Measurements from ENCODE around the gene CPSF4L. TPM values are rescaled to one million over a fixed set of nuclear protein-coding genes. Genes with fewer than 3 reads are reported as not detected.

The CPSF4L gene
- total RNA-seq, 1 experiment from 2014 or later = not detected

DNA sequence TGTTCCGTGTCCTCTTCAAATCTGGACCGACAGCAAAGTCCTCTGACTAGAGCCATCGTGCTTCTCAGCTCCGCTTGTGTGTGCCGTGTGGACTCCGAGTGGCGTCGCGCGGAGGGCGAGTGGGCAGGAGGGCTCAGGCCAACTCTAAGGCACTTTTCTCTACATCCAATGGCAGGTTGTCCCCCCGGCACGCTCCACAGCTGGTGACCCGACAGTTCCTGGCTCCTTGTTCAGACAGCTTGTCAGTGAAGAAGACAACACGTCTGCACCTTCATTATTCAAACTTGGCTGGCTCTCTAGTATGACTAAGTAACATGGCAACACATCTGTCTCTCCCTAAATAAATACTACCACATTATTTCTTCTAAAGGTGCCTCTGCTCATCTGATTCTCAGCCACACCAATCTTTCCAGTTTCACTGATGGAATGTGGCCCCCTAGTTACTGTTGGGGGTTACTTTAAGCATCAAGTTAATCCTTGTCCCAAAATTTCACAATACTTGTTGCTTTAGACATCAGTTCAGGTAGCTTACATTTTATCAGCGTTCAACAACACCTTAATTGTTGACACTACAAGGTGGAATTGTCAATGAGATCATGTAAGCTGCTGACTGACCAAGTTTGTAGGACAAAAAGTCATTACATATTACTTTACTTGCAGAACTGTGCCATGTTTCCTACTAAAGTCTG lies 53.4 kb downstream of the CPSF4L start:
- no peak for DNase-seq (ENCODE audit: extremely low read depth, low read depth)

DNA sequence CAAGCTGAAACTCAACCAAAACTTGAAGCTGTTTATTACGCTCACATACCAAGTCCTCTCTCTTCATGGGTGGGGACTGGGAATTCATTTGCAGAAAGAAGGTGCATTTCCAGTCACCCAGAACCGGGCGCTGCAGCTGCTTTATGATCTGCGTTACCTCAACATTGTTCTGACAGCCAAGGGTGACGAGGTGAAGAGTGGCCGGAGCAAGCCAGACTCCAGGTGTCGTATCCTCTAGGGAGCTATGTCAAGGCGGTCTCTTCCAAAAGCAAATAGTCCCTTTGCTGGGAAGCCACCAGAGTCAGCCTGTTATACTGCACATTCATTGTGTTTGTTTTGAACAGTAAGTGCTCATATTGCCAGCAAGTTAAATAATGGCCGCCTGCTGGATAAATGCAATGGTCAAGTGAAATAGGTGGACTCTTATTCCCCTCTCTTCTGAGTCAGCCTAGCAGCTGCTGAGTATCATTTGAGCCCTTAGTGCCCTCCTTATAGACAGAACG lies 56.2 kb downstream of the CPSF4L start:
- DNase-seq (ENCODE audit: extremely low read depth, low read depth) = no peak

- no peak for DNase-seq (ENCODE audit: extremely low read depth, low read depth)
Measured at GRCh38 chr17:73203788-73204479, 57.7 kb downstream of the CPSF4L start.

- no peak for DNase-seq (ENCODE audit: extremely low read depth, low read depth)
Measured at GRCh38 chr17:73203135-73203787, 58.4 kb downstream of the CPSF4L start.

DNA sequence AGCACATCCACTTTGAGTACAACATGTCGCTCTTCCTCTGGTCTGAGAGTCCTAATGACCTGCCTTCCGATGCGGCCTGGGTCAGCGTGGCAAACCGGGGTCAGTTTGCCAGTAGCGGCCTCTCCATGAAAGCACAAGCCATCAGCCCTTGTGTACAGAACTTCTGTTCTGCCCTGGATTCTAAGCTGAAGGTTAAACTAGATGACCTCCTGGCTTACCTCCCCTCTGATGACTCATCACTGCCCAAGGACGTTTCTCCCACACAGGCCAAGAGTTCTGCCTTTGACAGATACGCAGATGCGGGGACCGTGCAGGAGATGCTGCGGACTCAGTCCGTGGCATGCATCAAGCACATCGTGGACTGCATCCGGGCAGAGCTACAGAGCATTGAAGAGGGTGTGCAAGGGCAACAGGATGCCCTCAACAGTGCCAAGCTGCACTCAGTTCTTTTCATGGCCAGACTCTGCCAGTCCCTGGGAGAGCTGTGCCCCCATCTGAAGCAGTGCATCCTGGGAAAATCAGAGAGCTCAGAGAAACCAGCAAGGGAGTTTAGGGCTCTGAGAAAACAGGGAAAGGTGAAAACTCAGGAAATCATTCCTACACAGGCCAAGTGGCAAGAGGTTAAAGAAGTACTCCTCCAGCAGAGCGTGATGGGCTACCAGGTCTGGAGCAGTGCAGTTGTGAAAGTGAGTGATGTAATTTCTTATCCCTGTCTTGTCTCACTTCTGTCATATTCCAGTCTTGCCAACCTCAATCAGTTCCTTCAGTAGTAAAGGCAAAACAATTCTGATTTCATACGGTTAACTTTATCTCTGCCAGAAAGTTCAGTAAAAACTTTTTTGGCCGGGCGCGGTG lies 60.2 kb downstream of the CPSF4L start:
- DNase-seq (ENCODE audit: extremely low read depth, low read depth) = no peak

DNA sequence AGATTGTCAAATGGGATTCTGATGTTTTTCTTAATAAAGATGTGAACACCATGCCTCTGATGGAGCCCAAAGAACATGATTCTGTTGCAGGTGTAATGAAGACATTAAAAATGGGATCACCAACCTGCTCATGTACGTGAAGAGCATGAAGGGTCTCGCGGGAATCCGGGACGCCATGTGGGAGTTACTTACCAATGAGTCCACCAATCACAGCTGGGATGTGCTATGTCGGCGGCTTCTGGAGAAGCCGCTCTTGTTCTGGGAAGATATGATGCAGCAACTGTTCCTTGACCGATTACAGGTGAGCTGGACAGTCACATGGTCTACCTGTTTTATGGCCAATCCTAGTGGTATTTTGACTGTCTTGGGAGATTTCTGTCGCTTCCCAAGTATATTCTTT lies 61.2 kb downstream of the CPSF4L start:
- no peak for DNase-seq (ENCODE audit: extremely low read depth, low read depth)

GRCh38 chr17:73199751-73200317 lies 61.8 kb downstream of the CPSF4L start:
- DNase-seq (ENCODE audit: extremely low read depth, low read depth) = no peak

DNA sequence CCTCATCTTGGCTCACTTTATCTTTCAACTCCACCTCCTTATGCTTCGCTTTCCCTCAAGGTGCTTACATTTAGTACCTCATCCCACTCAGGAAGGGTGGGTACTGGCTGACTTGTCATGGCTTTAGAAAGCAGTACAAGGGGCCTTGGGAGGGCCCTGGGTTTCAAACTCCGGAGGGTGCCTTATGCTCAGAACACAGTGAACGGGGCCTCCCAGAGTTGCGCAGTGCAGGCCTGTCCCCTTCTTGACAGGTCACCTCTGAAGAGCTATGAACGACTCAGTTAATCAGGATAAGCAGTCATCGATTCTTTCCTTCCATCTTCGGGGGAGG lies 62.8 kb downstream of the CPSF4L start:
- no peak for DNase-seq (ENCODE audit: extremely low read depth, low read depth)

Other genes starting within 250 kb of the CPSF4L start
- gene SLC39A11, start 169.2 kb downstream of the CPSF4L start, total RNA-seq (2014; rRNA removed; shearing (Covaris generic)) = 11.5 and 14.5 TPM in 2 replicates
- 0.02 TPM in 1 of 2 replicates, not detected in the other for gene SSTR2, start 96.9 kb downstream of the CPSF4L start, total RNA-seq (2014; rRNA removed; shearing (Covaris generic))
- gene COG1, start 68.8 kb downstream of the CPSF4L start, total RNA-seq (2014; rRNA removed; shearing (Covaris generic)) = 18.0 and 23.8 TPM in 2 replicates
- 49.3 and 50.9 TPM in 2 replicates for gene CDC42EP4, start 50.1 kb upstream of the CPSF4L start, total RNA-seq (2014; rRNA removed; shearing (Covaris generic))